ENCODE measurements around the gene KIF5A. TPM values are rescaled to one million over a fixed set of nuclear protein-coding genes. Genes with fewer than 3 reads are reported as not detected.
A peak's percentile ranks its signal among the peaks of the same experiment; 100 is the strongest.

KIF5A gene
- total and polyA plus RNA-seq, 2 of the 13 experiments (the other 11 are each of a cell fraction or from before 2014, with no cell fraction given): 1.6 to 11.9 TPM

- TF ChIP-seq ZBTB34 (CRISPR knock-in tag; IDR thresholded peaks at IDR 0.05) (no peak), ZSCAN29 (CRISPR knock-in tag; conservative IDR thresholded peaks at IDR 0.05) (no peak), ZSCAN20 (CRISPR knock-in tag; IDR thresholded peaks at IDR 0.05; ENCODE audit: borderline replicate concordance) (no peak), SP1 (IDR thresholded peaks at IDR 0.05) (no peak), SP1 (CRISPR knock-in tag; IDR thresholded peaks at IDR 0.05) (no peak), POGZ (CRISPR knock-in tag; IDR thresholded peaks at IDR 0.05) (no peak), TBL1XR1 (IDR thresholded peaks at IDR 0.05; ENCODE audit: borderline replicate concordance, low read length, partially characterized antibody) (peak; percentile 4), MIER3 (CRISPR knock-in tag; IDR thresholded peaks at IDR 0.05; ENCODE audit: borderline replicate concordance) (no peak), TIGD3 (CRISPR knock-in tag; IDR thresholded peaks at IDR 0.05; ENCODE audit: borderline replicate concordance) (no peak), ZNF280B (CRISPR knock-in tag; IDR thresholded peaks at IDR 0.05; ENCODE audit: borderline replicate concordance) (no peak), ZBTB43 (CRISPR knock-in tag; conservative IDR thresholded peaks at IDR 0.05) (no peak), REST (IDR thresholded peaks at IDR 0.05; ENCODE audit: borderline replicate concordance in 1 of 2, low read depth in 1 of 2, low read length in 2 of 2) (no peak), KDM3A (CRISPR knock-in tag; IDR thresholded peaks at IDR 0.05; ENCODE audit: low read depth) (no peak), USF2 (IDR thresholded peaks at IDR 0.05; ENCODE audit: low read depth, low read length) (no peak), USF2 (CRISPR knock-in tag; IDR thresholded peaks at IDR 0.05; ENCODE audit: borderline replicate concordance) (no peak), NBN (conservative IDR thresholded peaks at IDR 0.05) (no peak), HNRNPUL1 (IDR thresholded peaks at IDR 0.05; ENCODE audit: low read depth, low read length) (no peak), TEAD2 (CRISPR knock-in tag; IDR thresholded peaks at IDR 0.05) (no peak), SPEN (CRISPR knock-in tag; IDR thresholded peaks at IDR 0.05; ENCODE audit: low read depth) (peak; percentile 1; the same call in 1 of the 2 replicates)
These were observed 28.3 kb upstream of the KIF5A start (continued) for GRCh38 chr12:57521525-57522010.
